GM20000 (cell line): Measurements from ENCODE around the gene SLC7A14.

ENCODE experiments used
- DNase-seq: peaks from one replicate; pipeline ENCODE4 v3.0.0; 2012; ENCODE audit warnings: low spot score
- TF ChIP-seq, protein P1 (sequence below): IDR thresholded peaks from 2 replicates; pipeline ENCODE4 v1.5.1; 2012; ENCODE audit warnings: mild to moderate bottlenecking, control low read depth; ENCODE audit errors: extremely low read depth, missing control alignments

Gene SLC7A14

DNA sequence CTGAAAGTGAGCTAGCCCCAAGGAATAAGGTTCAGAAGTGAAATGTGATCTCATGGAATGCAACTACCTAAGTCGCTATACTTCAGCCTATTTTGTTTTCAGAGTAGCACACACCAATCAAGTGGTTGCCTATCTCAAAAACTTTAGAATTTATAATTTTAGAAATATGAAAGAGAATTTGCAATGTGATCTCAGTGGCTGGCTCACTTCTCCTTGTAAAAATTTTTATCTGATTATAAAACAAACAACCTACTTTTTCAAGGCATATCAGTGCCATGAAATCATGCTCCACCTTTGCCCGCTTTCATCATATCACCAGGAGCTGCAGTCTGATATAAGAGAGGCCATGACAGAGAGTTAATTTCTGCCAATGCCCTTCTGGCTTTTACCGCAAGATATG, 119.9 kb downstream of the SLC7A14 start:
- TF ChIP-seq, protein P1, sequence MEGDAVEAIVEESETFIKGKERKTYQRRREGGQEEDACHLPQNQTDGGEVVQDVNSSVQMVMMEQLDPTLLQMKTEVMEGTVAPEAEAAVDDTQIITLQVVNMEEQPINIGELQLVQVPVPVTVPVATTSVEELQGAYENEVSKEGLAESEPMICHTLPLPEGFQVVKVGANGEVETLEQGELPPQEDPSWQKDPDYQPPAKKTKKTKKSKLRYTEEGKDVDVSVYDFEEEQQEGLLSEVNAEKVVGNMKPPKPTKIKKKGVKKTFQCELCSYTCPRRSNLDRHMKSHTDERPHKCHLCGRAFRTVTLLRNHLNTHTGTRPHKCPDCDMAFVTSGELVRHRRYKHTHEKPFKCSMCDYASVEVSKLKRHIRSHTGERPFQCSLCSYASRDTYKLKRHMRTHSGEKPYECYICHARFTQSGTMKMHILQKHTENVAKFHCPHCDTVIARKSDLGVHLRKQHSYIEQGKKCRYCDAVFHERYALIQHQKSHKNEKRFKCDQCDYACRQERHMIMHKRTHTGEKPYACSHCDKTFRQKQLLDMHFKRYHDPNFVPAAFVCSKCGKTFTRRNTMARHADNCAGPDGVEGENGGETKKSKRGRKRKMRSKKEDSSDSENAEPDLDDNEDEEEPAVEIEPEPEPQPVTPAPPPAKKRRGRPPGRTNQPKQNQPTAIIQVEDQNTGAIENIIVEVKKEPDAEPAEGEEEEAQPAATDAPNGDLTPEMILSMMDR, result no peak
- DNase-seq, result no peak

DNA sequence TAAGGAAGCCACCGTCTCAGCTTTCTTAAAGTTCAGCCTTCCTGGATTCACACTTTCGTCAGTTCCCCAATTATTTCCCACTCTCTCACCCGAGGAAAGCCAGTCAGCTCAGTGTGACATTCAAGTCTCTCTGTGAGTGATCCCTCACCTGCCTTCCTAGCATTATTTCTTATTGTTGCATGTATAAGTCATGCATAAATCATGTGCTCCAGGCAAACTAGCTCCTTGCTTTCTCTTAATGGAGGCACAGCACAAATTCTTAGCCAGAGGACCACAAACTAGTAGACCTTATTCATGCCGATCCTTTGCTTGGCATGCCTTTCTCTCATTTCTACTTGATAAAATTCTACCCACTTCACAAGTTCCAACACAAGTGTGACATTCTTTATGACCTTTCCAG, 122.9 kb downstream of the SLC7A14 start:
- TF ChIP-seq, protein P1, result no peak
- DNase-seq, result no peak

DNA sequence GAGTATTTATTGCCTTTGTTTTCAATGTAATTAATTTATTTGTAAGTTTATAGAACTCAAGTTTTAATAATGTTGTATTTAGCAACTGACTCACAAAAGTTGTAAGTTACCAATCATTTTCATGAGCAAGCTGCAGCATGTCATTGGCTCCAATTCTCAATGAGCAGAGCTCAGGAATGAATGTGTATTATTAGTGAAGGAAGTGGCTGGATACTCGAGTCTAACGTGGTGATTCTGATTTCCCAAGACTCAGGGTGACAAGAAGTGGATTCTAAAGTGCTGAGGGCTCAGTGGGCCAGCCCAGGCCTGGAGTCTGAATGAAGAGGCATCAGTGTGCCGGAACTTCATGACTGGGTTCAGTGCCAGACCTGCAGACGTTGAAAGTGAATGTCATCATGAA, 127.6 kb downstream of the SLC7A14 start:
- no peak for DNase-seq
- TF ChIP-seq, protein P1, result no peak

DNA sequence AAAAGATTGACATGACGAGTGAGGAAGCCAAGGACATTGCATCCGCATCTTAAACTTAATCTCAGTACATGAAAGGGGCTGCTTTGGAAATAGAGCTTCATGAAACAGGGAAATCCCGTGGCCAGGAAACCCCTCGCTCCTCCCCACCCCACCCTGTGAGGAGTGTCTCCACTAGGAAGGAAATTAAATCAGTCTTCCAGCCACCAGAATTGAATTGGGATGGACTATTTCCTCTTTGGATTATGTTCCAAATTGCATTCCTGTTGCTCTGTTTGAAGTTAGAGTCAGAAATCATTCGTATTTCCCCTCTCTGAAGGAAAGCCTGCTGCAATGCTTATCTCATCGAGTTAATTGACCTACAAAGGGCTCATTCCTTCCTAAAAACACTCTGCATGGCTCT, 131.4 kb downstream of the SLC7A14 start:
- no peak for DNase-seq
- TF ChIP-seq, protein P1, result no peak

DNA sequence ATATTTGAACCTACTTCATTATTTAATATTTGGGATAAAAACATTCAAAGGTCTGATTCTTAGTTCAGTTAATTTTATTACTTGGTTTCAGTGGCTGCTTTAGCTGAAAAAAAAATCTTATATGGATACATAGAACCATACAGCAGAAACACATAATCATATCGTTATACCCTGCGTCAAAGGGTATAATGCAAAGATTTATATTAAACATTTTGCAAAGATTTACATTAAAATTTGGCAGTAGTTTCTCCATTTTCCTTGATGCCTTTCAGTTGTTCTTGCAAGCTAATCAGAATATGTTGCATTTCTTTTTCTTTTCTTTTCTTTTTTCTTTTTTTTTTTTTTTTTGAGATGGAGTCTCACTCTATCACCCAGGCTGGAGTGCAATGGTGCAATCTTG, 135.8 kb downstream of the SLC7A14 start:
- no peak for DNase-seq
- TF ChIP-seq, protein P1, result no peak

DNA sequence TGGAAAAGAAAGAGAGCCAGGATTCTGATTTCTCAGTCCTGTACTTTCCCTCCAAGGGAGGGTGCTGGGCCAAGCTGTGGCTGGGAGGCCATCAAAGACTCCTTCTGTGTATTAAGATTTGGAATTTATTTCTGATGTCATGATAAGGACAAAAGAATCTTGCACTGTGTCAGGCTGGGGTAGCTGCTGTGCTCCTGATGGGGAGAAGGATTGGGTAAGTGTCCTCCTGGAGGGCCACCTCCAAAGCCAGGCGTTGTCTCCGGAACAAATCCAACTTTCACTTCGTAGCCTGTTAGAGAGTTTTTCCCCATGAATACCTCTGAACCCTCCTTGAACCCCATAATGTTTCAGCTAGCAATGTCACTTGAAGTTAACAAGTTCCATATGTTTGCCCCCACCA, 137.3 kb downstream of the SLC7A14 start:
- TF ChIP-seq, protein P1, result no peak
- DNase-seq, result no peak

DNA sequence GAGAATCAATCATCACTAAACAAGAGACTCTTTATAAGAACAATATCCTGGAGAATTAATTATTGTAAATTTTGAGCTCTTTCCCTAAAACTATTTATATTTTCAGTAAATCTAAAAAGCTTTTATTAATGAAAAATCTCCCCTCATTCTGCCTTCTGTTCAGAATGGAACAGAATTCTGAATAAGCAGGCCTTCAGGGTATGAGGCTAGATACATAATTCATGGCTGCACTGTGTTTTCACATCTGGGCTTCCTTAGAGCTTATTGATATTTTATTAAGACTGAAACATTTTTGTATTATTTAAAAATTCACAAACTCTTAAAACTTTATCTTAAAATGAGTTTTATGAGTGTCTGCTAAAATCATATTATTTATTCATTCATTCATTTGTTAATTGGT, 142.4 kb downstream of the SLC7A14 start:
- DNase-seq, result no peak

More for the DNA sequence above, 142.4 kb downstream of the SLC7A14 start:
- TF ChIP-seq, protein P1, result no peak
